GOT3 (cell line): ENCODE results near the gene EMX1.

Experiments
- DNase-seq: peaks from one replicate; lab custom pipeline; 2025; ENCODE audit warnings: mixed read lengths; lab: John Stamatoyannopoulos, UW

Gene EMX1

GRCh38 chr2:72917138-72917876, at the start of gene EMX1:
Gene EMX1, plus strand, starts transcription at chr2:72917519. Its CDS starts 334 bp downstream, at chr2:72917853.
- DNase-seq = no peak

GRCh38 chr2:72871060-72871459, 46.3 kb upstream of the EMX1 start:
- no peak for DNase-seq

GRCh38 chr2:72871880-72872279, 45.4 kb upstream of the EMX1 start:
- DNase-seq = no peak

GRCh38 chr2:72883356-72883962, 33.9 kb upstream of the EMX1 start:
- DNase-seq = no peak

- no peak for DNase-seq
These were observed 30.8 kb upstream of the EMX1 start for GRCh38 chr2:72886505-72887031.

GRCh38 chr2:72887032-72887739, 30.1 kb upstream of the EMX1 start, which contains the start of gene SPR:
Gene SPR, plus strand, starts transcription at chr2:72887408. Its CDS starts 25 bp downstream, at chr2:72887433.
- peak; percentile 38 for DNase-seq

- peak; percentile 46 for DNase-seq
These were observed 29.4 kb upstream of the EMX1 start for GRCh38 chr2:72887740-72888437.

GRCh38 chr2:72888438-72889202, 28.7 kb upstream of the EMX1 start:
- DNase-seq = no peak

GRCh38 chr2:72889991-72890390, 27.3 kb upstream of the EMX1 start:
- no peak for DNase-seq

GRCh38 chr2:72891091-72891818, 26.1 kb upstream of the EMX1 start:
- no peak for DNase-seq

- no peak for DNase-seq
These were observed 24.7 kb upstream of the EMX1 start for GRCh38 chr2:72892506-72893173.

GRCh38 chr2:72893594-72894319, 23.6 kb upstream of the EMX1 start:
- no peak for DNase-seq

- no peak for DNase-seq
These were observed 22.8 kb upstream of the EMX1 start for GRCh38 chr2:72894514-72894913.

- DNase-seq = no peak
These were observed 22.2 kb upstream of the EMX1 start for GRCh38 chr2:72895154-72895553.

- DNase-seq = no peak
These were observed 21.5 kb upstream of the EMX1 start for GRCh38 chr2:72895759-72896281.

GRCh38 chr2:72896446-72896845, 20.9 kb upstream of the EMX1 start:
- no peak for DNase-seq

GRCh38 chr2:72897785-72898584, 19.3 kb upstream of the EMX1 start:
- no peak for DNase-seq

- DNase-seq = no peak
These were observed 18.8 kb upstream of the EMX1 start for GRCh38 chr2:72898585-72898906.
